ENCODE data around the gene OCEL1.

Gene OCEL1

GRCh38 chr19:17237747-17238706 lies 12.0 kb downstream of the OCEL1 start:
- DNase-seq (ENCODE audit: low spot score) = no peak

- no peak for DNase-seq (ENCODE audit: low spot score)
These were observed 14.2 kb downstream of the OCEL1 start for GRCh38 chr19:17240062-17240752.

GRCh38 chr19:17240826-17241399 lies 14.9 kb downstream of the OCEL1 start:
- no peak for DNase-seq (ENCODE audit: low spot score)

- no peak for DNase-seq (ENCODE audit: low spot score)
These were observed 16.6 kb downstream of the OCEL1 start for GRCh38 chr19:17242431-17243208.

- DNase-seq (ENCODE audit: low spot score) = no peak
These were observed 17.3 kb downstream of the OCEL1 start for GRCh38 chr19:17243211-17243829.

GRCh38 chr19:17243830-17244617 lies 18.0 kb downstream of the OCEL1 start:
- no peak for DNase-seq (ENCODE audit: low spot score)

- DNase-seq (ENCODE audit: low spot score) = no peak
These were observed 18.9 kb downstream of the OCEL1 start for GRCh38 chr19:17244618-17245534.

GRCh38 chr19:17245535-17245984 lies 19.5 kb downstream of the OCEL1 start, which contains the start of gene NR2F6:
Gene NR2F6 (minus strand): TSS chr19:17245919. CDS start chr19:17245220, 699 bp downstream.
- DNase-seq (ENCODE audit: low spot score) = no peak

- DNase-seq (ENCODE audit: low spot score) = no peak
These were observed 20.8 kb downstream of the OCEL1 start for GRCh38 chr19:17246681-17247425.

GRCh38 chr19:17248011-17248776 lies 22.2 kb downstream of the OCEL1 start:
- DNase-seq (ENCODE audit: low spot score) = no peak

- DNase-seq (ENCODE audit: low spot score) = no peak
These were observed 24.0 kb downstream of the OCEL1 start for GRCh38 chr19:17249887-17250548.

GRCh38 chr19:17254636-17255035 lies 28.6 kb downstream of the OCEL1 start:
- DNase-seq (ENCODE audit: low spot score) = no peak

- DNase-seq (ENCODE audit: low spot score) = no peak
These were observed 29.2 kb downstream of the OCEL1 start for GRCh38 chr19:17255150-17255621.

- no peak for DNase-seq (ENCODE audit: low spot score)
These were observed 30.1 kb downstream of the OCEL1 start for GRCh38 chr19:17256130-17256529.

GRCh38 chr19:17259118-17259780 lies 33.2 kb downstream of the OCEL1 start:
- DNase-seq (ENCODE audit: low spot score) = no peak

- no peak for DNase-seq (ENCODE audit: low spot score)
These were observed 33.9 kb downstream of the OCEL1 start for GRCh38 chr19:17259934-17260333.
